HUES64 (cell line): ENCODE measurements around the gene PEX13.
A peak's percentile ranks its signal among the peaks of the same experiment; 100 is the strongest.
"Not testable (repeated sequence)": the region's sequence is repeated elsewhere in the genome, so short reads cannot be mapped to it uniquely, and the experiment has no call there.

Experiments
- H3K27ac ChIP-seq: 2 replicates; pipeline ENCODE4 v1.7.0; 2013; ENCODE audit warnings: low read depth, low read length, inconsistent platforms
- H3K27me3 ChIP-seq: 2 replicates; pipeline ENCODE4 v1.6.1; 2013; ENCODE audit warnings: mild to moderate bottlenecking, low read length; ENCODE audit not compliant: insufficient read depth
- H3K36me3 ChIP-seq: 2 replicates; pipeline ENCODE4 v1.6.1; 2013; ENCODE audit warnings: mild to moderate bottlenecking, low read length; ENCODE audit not compliant: insufficient read depth
- H3K4me1 ChIP-seq: 2 replicates; pipeline ENCODE4 v1.6.1; 2013; ENCODE audit warnings: mild to moderate bottlenecking, low read length, moderate library complexity; ENCODE audit not compliant: insufficient read depth
- H3K4me3 ChIP-seq: 2 replicates; pipeline ENCODE4 v1.5.1; 2013; ENCODE audit warnings: mild to moderate bottlenecking, low read length, moderate library complexity
- H3K9ac ChIP-seq: 2 replicates; pipeline ENCODE4 v1.6.1; 2013; ENCODE audit warnings: mild to moderate bottlenecking, low read depth, low read length
- H3K9me3 ChIP-seq: 2 replicates; pipeline ENCODE4 v1.6.1; 2013; ENCODE audit warnings: low read depth, low read length; ENCODE audit not compliant: insufficient read depth
- WGBS: fragments of 150-250, 120-280 bp; methylation state at CpG from one replicate; pipeline ENCODE4 v1.1.7; 2013; ENCODE audit warnings: missing lambda C conversion rate; 5-methylcytosine and 5-hydroxymethylcytosine counted together

PEX13 gene

DNA sequence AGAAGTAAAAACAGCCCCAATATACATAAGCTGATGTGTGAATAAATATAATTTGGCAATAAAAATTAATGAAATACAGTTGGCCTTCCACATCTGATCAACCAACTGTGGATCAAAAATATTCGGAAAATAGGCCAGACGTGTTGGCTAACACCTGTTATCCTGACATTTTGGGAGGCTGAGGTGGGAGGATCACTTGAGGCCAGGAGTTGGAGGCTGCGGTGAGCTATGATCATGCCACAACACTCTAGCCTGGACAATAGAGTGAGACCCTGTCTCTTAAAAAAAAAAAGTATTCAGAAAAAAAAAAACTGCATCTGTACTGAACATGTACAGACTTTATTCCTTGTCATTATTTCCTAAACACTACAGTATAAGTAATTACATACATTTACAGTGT is 12.0 kb downstream of the PEX13 start:
- Histone ChIP-seq H3K27ac (no peak overlapping the region), H3K4me1 (no peaks in the 10 kb centered on the region), H3K27me3 (no peaks in the 10 kb centered on the region), H3K4me3 (no peak overlapping the region), H3K36me3 (peaks cover 34% of the 10 kb centered on the region), H3K9me3 (no peaks in the 10 kb centered on the region), H3K9ac (no peak overlapping the region)
- WGBS = 93% methylated on average over 3 of the region's 3 CpGs

DNA sequence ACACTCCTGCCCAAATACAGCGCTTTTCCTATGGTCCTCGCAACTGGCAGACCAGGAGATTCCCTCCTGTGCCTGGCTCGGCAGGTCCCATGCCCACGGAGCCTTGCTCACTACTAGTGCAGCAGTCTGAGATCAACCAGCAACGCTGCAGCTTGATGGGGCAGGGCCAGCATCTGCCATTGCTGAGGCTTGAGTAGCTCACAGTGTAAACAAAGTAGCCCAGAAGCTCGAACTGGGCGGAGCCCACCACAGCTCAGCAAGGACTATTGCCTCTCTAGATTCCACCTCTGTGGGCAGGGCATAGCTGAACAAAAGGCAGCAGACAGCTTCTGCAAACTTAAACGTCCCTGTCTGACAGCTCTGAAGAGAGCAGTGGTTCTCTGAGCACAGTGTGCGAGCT is 17.1 kb downstream of the PEX13 start:
- H3K4me3 ChIP-seq = not testable (repeated sequence)
- 96% methylated on average over 9 of the region's 9 CpGs for WGBS

DNA sequence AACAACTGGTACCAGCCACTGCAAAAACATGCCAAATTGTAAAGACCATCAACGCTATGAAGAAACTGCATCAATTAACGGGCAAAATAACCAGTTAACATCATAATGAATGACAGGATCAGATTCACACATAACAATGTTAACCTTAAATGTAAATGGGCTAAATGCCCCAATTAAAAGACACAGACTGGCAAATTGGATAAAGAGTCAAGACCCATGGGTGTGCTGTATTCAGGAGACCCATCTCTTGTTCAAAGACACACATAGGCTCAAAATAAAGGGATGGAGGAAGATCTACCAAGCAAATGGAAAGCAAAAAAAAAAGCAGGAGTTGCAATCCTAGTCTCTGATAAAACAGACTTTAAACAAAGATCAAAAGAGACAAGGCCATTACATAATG is 19.1 kb downstream of the PEX13 start:
- not testable (repeated sequence) for H3K9ac ChIP-seq, H3K9me3 ChIP-seq, H3K27me3 ChIP-seq, H3K27ac ChIP-seq, H3K4me3 ChIP-seq, H3K4me1 ChIP-seq
- peaks cover 36% of the 10 kb centered on the region for H3K36me3 ChIP-seq
- 94% methylated on average over 2 of the region's 2 CpGs for WGBS

More for the DNA sequence above, 17.1 kb downstream of the PEX13 start:
- not testable (repeated sequence) for H3K27me3 ChIP-seq, H3K9ac ChIP-seq, H3K9me3 ChIP-seq, H3K27ac ChIP-seq, H3K4me1 ChIP-seq
- H3K36me3 ChIP-seq = peaks cover 43% of the 10 kb centered on the region

DNA sequence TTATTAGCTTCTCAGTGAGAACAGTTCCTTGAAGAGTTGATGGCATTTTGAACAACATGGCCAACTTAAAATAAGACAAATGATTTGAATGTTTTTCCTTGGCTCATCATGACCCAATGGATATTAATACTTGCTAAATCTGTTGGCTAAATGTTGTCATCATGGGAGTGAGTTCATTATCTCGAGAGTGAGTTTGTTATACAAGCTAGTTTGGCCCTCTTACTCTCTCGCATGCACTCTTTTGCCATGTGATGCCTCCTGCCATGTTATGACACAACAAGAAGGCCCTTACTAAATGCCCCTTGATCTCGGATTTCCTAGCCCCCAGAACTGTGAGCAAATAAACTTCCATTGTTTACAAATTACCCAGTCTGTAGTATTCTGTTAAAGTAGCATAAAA is 25.3 kb downstream of the PEX13 start:
- no peak overlapping the region for H3K9ac ChIP-seq
- H3K4me3 ChIP-seq = no peak overlapping the region
- H3K9me3 ChIP-seq = no peaks in the 10 kb centered on the region
- no peaks in the 10 kb centered on the region for H3K27me3 ChIP-seq
- H3K4me1 ChIP-seq = no peaks in the 10 kb centered on the region
- whole genome bisulfite sequencing = 85% methylated on average over 3 of the region's 3 CpGs
- no peak overlapping the region for H3K27ac ChIP-seq
- H3K36me3 ChIP-seq = peaks cover 26% of the 10 kb centered on the region

DNA sequence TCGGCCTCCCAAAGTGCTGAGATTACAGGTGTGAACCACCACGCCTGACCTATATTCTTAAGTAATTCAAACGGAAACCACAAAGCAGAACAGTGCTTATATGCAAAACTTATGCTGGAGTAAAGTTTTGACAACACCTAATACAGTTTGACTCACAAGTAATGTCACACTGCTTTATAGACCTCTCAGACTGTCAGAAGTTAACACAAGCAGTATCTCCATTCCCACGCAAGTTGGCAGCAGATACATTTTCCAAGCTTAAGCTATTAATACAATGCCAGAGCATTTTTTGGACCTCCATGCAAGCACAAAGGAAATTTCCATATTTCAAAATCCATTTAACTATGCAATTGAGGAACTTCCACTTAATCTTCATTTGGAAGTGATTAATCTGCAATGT is 27.1 kb downstream of the PEX13 start:
- Histone ChIP-seq H3K9ac (no peak overlapping the region), H3K4me3 (no peak overlapping the region), H3K36me3 (peaks cover 44% of the 10 kb centered on the region), H3K9me3 (no peaks in the 10 kb centered on the region), H3K27ac (no peak overlapping the region), H3K4me1 (no peaks in the 10 kb centered on the region), H3K27me3 (no peaks in the 10 kb centered on the region)
- WGBS = 95% methylated on average over 4 of the region's 4 CpGs

DNA sequence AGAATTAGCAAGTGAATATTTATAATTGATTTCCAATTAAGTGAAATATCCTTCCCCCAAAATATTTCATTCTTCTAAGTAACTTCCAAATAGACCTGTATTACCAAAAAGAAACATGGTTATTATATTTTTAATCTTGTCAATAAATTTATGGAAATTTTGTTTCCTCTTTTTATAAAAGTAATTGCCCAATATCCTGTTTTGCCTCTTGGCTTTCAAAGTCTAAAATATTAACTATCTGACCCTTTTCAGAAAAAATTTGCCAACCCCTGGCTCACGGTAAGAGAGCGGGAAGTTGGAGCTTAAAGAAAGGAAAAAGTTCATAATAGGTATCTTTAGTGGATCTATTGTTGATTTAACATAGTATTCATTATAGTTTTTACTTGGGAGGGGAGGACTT is 27.7 kb downstream of the PEX13 start:
- Histone ChIP-seq H3K27ac (no peak overlapping the region), H3K4me1 (no peaks in the 10 kb centered on the region), H3K4me3 (no peak overlapping the region), H3K27me3 (no peaks in the 10 kb centered on the region), H3K9ac (no peak overlapping the region), H3K36me3 (peaks cover 49% of the 10 kb centered on the region), H3K9me3 (no peaks in the 10 kb centered on the region)
- 93% methylated on average over 2 of the region's 2 CpGs for WGBS

DNA sequence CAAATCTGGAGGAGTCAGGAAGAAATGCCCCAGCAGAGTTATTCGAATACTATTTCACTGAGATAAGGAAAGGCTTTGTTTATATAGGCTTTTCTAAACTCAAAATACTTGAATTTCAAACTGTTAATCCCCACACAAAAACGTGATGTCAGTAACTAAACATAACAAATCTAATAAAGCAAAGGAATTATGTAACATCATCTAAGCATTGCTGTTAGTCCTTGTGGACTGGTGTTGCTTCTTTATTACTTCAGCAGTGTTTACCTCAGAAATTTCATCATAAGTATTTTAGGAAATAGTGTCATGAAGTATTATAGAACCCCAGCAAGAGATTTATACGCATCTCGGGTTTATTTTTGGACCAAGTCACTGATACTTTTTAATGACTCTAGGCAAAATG is 28.5 kb downstream of the PEX13 start:
- no peak overlapping the region for H3K4me3 ChIP-seq
- H3K4me1 ChIP-seq = no peaks in the 10 kb centered on the region
- peaks cover 54% of the 10 kb centered on the region for H3K36me3 ChIP-seq
- no peak overlapping the region for H3K27ac ChIP-seq
- no peaks in the 10 kb centered on the region for H3K9me3 ChIP-seq
- 88% methylated on average over 3 of the region's 4 CpGs for WGBS
- no peak overlapping the region for H3K9ac ChIP-seq
- H3K27me3 ChIP-seq = no peaks in the 10 kb centered on the region

DNA sequence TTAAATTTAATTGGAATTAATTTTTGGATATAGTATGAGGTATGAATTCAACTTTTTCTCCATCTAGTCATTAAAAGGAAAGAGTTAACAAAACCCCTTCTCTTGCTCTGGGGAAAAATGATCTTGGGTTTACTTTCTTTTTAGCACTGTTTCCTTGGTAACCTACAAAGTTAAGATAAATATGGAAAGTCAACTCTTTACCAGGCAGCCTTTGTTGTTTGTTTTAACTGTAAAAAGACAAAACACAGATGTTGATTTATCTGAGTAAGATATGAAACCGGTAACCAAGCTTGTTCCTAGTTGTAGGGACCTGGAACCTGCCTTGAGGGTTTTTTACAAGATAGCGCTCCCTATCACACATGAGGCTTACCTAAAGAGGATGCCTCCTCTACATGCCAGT is 38.0 kb downstream of the PEX13 start:
- Histone ChIP-seq H3K4me1 (no peaks in the 10 kb centered on the region), H3K4me3 (no peak overlapping the region), H3K9me3 (no peaks in the 10 kb centered on the region), H3K27ac (no peak overlapping the region), H3K36me3 (peaks cover 19% of the 10 kb centered on the region), H3K9ac (no peak overlapping the region), H3K27me3 (no peaks in the 10 kb centered on the region)
- 93% methylated on average over 2 of the region's 2 CpGs for WGBS

DNA sequence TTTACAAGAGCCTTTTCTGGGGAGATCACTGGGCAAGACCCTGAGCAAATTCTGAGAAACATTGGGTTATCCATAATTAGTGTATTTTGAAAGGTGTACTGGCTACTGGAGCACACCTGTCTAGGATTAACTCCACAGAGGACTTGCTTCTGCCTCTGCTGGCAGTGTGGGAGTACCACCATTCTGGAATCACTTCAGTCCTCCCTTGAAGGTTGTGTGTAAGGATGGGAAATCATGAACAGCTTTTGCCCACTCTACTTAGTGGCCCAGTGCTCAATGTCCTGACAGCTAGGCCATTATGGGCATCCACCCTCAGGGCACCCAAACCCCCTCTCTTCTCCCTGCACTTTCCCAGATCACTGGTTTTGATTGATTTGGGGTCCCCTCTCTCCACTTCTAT is 40.0 kb downstream of the PEX13 start:
- Histone ChIP-seq H3K27me3 (no peaks in the 10 kb centered on the region), H3K4me1 (no peaks in the 10 kb centered on the region), H3K27ac (no peak overlapping the region)

DNA sequence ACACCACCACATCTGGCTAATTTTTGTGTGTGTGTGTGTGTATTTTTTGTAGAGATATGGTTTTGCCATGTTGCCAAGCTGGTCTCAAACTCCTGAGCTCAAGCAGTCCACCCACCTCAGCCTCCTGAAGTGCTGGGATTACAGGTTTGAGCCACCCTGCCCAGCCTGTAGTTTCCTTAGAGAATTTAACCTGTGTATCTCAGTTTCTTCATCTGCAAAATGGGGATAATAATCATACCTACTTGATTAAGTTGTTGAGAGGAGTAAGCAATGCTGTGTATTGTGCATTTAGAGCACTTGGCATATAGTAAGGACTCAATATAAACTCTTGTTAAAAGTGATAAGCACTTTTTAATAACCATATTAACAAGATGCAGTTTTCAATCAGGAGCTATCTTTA is 41.9 kb downstream of the PEX13 start:
- H3K36me3 ChIP-seq = peaks cover under 1% of the 10 kb centered on the region; the same call in 1 of the 2 replicates
- H3K9me3 ChIP-seq = no peaks in the 10 kb centered on the region
- no peaks in the 10 kb centered on the region for H3K4me1 ChIP-seq
- H3K27ac ChIP-seq = no peak overlapping the region
- H3K9ac ChIP-seq = no peak overlapping the region
- no peaks in the 10 kb centered on the region for H3K27me3 ChIP-seq
- H3K4me3 ChIP-seq = no peak overlapping the region

More for the DNA sequence above, 40.0 kb downstream of the PEX13 start:
- Histone ChIP-seq H3K9me3 (no peaks in the 10 kb centered on the region), H3K9ac (no peak overlapping the region), H3K36me3 (peaks cover 3% of the 10 kb centered on the region; the same call in 1 of the 2 replicates), H3K4me3 (no peak overlapping the region)

DNA sequence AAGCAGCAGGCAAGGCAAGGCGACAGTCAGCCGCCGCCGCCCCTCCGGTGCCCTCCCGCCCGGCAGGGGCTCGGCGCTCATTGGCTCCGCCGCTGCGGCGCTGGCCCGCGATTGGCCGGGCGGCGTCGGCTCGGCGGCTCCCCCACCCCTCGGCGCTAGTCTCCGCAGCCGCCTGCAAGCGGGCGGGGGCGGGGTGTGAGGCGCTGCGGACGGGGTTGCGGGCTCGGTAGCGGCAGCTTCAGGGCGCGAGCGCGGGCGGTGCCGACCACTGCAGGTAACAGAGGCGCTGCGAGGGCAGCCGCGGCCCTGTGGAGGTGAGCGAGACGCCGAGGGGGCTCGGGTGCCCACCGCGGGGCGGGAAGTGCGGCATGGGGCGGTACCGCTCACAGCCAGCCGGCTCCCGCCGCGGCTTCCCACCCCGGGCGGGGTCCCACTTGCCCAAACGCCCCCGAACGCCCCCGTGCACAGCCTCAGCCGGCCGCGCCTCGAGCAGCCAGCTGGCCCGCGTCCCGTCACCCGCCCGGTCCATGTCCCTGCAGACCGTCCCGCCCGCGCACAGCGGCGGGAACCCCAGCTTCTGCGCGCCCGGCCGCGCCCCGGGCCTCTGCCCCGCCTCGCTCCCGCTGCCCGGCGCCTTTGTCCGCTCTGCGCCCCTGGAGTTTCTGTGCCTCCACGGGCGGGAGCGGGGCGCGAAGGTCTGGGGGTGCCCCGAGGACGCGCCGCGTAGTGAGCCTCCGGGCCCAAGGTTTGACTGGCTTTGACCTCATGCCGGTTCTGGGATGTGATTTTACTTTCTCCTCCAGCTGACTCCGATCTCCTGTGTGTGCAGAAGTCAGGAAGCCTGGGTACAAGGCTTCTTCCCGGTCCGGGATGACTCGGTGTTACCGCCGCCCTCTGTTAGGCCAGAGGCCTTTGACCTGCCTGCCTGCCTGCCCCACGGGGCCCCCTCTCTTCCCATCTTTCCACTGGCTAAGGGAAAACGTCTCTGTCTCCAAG is 48.5 kb downstream of the PEX13 start, which contains the start of gene SANBR:
Gene SANBR, plus strand, starts transcription at position 158 of the 996 bp plus-strand sequence. CDS start 4,480 bp downstream, outside the sequence.
- Histone ChIP-seq H3K9me3 (no peaks in the 10 kb centered on the region), H3K9ac (peak within 1 kb of the TSS; percentile 89), H3K27me3 (no peaks in the 10 kb centered on the region), H3K4me3 (peak within 1 kb of the TSS; percentile 97), H3K36me3 (peaks cover 13% of the 10 kb centered on the region; the same call in 1 of the 2 replicates), H3K27ac (peak within 1 kb of the TSS; percentile 50; the same call in 1 of the 2 replicates), H3K4me1 (peaks cover 7% of the 10 kb centered on the region; the same call in 1 of the 2 replicates)
- under 1% methylated on average over 111 of the region's 112 CpGs for WGBS
